Tibial nerve (tissue), 4 donors: ENCODE data around the gene CXCR6.

Experiments used
- CTCF ChIP-seq, 5 experiments: fragments of 200-600 bp in 3 of 5; fragments of 450-650 bp in 2 of 5; sonication (generic) in 3 of 5; IDR thresholded peaks; one replicate each; pipeline ENCODE4 v1.5.1; 2016 to 2019; ENCODE audit warnings: antibody characterized with exemption in 5 of 5, mild to moderate bottlenecking in 3 of 5, moderate library complexity in 2 of 5
- EP300 ChIP-seq, 2 donors: sonication (generic); formaldehyde crosslinking; IDR thresholded peaks; one replicate each; pipeline ENCODE4 v1.6.1; 2017; ENCODE audit warnings: antibody characterized with exemption in 2 of 2, mild to moderate bottlenecking in 1 of 2

- TF ChIP-seq CTCF (IDR thresholded peaks at IDR 0.05), result no peak
- TF ChIP-seq EP300 (IDR thresholded peaks at IDR 0.05), result no peak
Measured at GRCh38 chr3:45923755-45924154, 19.5 kb upstream of the CXCR6 start.
